GM19452 (cell line): Measurements from ENCODE around the gene TPD52L1.
"Not testable (repeated sequence)": the region's sequence is repeated elsewhere in the genome, so short reads cannot be mapped to it uniquely, and the experiment has no call there.

Source experiments
- ATAC-seq: cut with Tn5 transposase; IDR thresholded peaks from one replicate; pipeline ENCODE4 v1.9.1; 2021; ENCODE audit not compliant: unreplicated experiment

The TPD52L1 gene

GRCh38 chr6:125140808-125141207, 12.8 kb upstream of the TPD52L1 start:
- no peak for ATAC-seq

- ATAC-seq, result no peak
Measured at GRCh38 chr6:125142618-125143017, 11.0 kb upstream of the TPD52L1 start.

DNA sequence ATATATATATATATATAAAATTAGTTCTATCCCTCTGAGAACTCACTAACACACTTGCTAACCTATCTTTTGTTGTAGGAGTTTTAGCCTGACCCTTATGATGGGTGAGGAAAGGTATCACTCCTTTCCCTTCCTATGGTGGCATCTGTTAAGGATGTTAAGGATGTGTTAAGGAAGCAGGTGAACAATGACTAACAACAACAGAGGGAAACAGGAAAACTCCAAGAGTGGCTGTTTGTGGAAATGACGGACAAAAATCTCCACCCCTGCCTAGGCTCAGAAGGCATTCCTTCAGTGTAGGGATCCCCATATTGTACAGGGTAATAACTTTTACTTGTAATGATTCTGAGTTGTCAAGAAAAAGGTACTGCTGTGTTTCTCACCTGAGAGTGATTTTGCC, 8.8 kb upstream of the TPD52L1 start:
- ATAC-seq, result no peak

- ATAC-seq, result no peak
Measured at GRCh38 chr6:125149256-125150144, 4.1 kb upstream of the TPD52L1 start.

GRCh38 chr6:125151700-125152099, 1.9 kb upstream of the TPD52L1 start:
- no peak for ATAC-seq

DNA sequence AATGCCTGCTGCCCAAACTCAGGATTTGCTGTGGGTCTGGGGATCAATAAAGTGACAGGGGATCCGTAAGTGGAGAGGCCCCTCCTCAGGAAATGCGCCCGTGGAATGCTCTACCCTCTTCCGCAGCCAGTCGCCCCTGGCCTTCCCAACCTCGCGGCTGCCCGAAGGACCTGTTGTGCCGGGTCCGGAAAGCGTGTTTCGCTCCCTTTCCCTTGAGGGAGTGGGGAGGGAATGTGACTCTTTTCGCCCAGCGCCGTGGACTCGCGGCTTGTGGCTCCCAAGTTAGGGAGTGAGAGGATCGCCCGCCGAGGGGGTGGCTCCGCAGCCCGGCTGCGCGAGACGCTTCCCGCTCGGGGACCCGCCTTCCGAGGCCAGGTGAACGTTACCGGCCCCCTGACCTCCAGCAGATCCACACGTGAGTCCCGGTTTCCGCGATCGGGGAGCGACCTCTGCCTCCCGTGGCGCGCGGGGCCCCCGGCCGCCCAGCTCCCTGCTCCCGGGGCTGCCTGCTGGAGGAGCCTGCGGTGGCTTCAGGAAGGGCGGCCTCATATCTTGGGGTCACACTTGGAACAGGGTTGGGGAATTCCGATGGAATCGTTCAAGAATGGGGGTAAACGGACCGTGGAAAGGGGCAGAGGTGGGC, 666 bp downstream of the TPD52L1 start:
- no peak for ATAC-seq

GRCh38 chr6:125154761-125155135, 1.2 kb downstream of the TPD52L1 start:
- no peak for ATAC-seq

GRCh38 chr6:125155344-125155743, 1.8 kb downstream of the TPD52L1 start:
- no peak for ATAC-seq

DNA sequence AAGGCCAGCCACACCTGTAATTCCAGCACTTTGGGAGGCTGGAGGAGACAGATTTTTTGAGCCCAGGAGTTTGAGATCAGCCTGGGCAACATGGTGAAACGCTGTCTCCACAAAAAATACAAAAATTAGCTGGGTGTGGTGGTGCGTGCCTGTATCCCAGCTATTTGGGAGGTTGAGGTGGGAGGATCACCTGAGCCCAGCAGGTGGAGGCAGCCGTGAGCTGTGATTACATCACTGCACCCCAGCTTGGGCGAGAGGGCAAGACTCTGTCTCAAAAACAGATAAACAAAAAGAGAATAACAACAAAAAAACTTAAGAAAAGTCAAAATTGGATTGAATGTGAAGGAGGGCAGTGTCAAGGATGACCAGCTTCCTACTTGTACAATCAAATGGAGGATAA, 2.9 kb downstream of the TPD52L1 start:
- ATAC-seq, result no peak

- ATAC-seq, result no peak
Measured at GRCh38 chr6:125157280-125157679, 3.7 kb downstream of the TPD52L1 start.

DNA sequence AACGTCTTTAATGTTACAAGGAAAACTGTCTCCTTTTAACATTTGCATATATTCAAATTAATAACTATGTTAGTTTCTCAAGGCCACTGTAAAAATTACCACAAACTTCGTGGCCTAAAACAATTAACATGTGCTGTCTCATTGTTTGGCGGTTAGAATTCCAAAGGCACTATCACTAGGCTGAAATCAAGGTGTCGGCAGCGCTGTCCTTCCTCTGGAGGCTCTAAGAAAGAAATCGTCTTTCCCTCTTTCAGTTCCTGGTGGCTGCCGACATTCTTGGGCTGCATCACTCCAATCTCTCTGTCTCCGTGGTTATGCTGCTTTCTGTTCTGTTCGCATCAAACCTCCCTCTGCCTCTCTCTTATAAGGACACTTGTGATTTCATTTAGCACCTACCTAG, 4.2 kb downstream of the TPD52L1 start:
- no peak for ATAC-seq

DNA sequence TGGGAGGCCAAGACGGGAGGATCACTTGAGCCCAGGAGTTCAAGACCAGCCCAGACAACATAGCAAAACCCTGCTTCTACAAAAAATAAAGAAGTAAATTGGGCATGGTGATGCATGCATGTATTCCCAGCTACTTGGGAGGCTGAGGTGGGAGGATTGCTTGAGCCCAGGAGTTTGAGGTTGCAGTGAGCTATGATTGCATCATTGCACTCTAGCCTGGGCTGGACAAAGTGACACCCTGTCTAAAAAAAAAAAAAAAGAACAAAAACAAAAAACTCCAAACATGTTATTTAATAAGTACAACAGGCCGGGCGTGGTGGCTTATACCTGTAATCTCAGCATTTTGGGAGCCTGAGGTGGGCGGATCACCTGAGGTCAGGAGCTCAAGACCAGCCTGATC, 9.8 kb downstream of the TPD52L1 start:
- ATAC-seq, result not testable (repeated sequence)

DNA sequence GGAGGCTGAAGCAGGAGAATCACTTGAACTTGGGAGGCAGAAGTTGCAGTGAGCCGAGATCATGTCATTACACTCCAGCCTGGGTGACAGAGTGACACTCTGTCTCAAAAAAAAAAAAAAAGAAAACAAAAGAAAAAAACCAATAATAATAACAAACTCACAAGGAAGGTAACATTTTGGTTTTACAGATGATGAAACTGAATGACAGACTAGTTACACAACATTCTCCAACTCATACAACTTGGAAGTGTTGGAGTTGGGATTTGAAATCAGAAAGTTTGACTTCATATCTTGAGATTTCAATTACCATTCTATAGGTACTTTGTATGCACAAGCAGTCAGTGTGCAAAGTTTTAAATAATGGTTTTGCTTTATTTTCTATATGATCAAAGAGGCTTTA, 10.2 kb downstream of the TPD52L1 start:
- ATAC-seq, result no peak

DNA sequence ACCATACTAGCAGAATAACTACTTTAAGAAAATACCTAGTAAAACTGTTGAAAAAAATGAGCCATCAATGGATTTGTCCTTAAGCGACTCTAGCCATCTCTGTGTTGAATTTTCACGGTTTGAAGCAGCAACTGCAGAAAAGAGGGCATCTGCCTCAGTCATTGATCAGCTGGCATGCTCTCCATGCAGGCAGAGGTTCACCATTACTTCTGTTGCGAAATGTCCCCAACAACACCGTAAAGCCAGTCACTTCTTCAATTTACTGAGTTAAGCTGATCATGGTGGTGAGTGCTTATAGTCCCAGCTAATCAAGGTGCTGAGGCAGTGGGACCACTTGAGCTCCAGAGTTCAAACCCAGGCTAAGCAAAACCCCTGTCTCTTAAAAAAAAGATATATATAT, 11.1 kb downstream of the TPD52L1 start:
- ATAC-seq, result no peak

- no peak for ATAC-seq
Measured at GRCh38 chr6:125165256-125165655, 11.7 kb downstream of the TPD52L1 start.

DNA sequence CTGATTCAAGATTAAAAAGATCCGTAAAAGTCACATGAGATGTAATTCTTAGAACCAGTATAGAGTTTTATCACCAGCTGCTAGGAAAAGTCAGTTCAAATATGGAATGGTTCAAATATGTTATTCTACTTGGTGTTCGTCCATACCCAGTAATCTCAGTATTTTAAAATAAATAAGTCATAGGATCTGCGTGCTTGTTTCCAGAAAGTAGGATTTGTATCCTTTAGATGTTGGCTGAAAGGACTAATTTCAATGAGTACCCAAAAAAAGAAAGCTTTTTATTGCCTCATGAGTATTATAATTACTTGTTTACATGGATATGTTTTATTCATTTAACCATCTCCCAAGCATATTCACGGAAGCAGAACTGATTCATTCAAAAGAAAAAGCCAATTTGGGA, 12.2 kb downstream of the TPD52L1 start:
- ATAC-seq, result no peak

DNA sequence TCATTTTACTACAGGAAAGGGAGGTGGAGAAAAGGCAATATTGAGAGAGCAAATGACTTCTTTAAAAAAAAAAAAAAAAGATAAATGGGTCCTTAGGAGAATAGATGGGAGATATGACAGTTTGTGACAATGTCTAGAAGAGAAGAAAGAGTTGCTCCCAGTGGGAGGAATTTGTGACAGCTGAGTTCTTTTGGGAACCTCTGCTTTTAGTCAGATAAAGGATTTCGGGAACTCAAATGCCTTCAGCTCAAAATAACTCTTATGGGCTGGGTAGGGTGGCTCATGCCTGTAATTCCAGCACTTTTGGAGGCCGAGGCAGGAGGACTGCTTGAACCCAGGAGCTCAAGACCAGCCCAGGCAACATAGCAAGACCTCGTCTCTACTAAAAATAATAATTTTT, 13.1 kb downstream of the TPD52L1 start:
- no peak for ATAC-seq

- ATAC-seq, result no peak
Measured at GRCh38 chr6:125167579-125167978, 14.0 kb downstream of the TPD52L1 start.

- no peak for ATAC-seq
Measured at GRCh38 chr6:125169058-125169457, 15.5 kb downstream of the TPD52L1 start.

GRCh38 chr6:125169522-125169921, 15.9 kb downstream of the TPD52L1 start:
- ATAC-seq, result no peak

DNA sequence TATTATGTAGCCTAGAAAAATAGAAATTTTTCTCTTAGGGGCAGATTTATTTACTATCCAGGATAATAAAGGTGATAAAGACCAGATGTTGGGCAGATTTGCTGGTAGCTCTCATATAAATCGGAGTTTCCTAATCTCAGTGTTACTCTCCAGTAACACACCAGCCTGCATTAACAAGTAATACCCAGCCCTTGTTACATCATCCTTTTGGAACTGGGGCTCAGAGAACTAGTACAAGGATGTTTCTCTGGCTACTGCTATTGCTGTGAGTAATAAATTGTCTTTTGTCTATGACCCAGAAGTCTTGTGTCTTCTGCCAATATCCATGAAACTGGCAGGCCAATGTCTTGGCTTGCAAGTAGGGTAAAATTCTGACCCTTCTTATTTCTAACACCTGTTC, 16.8 kb downstream of the TPD52L1 start:
- ATAC-seq, result no peak

DNA sequence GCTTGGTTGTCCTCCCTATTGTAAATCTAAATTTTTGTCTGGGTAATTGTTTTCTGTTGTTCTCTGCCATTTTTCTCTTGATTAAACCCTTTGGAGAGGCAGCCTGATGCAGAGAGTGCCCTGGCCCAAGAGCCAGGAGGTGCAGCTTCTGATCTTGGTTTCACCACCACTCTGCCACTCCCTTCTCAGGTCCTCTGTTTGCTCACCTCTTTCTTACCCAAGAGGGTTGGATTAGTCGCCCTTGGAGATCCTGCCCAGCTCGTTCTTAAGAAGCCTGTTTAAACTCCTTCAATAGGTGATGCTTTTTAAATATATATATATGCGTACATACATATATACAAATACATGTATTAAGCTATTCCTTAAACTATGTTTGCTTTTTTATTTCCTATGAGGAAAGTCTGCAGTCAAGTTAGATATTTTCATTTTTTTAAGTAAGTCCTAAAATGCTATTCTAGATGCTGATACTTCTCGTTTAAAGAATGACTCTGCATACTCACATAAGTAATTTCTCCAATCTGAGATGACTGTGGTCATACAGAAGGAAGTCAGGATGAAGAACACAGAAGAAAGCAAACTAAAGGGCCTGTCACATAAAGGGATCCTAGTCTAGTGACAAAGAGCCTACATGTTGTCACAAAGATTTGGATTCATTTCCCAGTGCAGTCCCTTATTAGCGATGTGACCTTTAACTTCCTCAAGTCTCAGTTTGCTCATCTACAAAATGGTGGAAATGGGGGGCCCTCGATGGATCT, 19.9 kb downstream of the TPD52L1 start:
- no peak for ATAC-seq
